ENCODE data around the gene TAF13.
"Not testable (repeated sequence)": the region's sequence is repeated elsewhere in the genome, so short reads cannot be mapped to it uniquely, and the experiment has no call there.

TAF13 gene

DNA sequence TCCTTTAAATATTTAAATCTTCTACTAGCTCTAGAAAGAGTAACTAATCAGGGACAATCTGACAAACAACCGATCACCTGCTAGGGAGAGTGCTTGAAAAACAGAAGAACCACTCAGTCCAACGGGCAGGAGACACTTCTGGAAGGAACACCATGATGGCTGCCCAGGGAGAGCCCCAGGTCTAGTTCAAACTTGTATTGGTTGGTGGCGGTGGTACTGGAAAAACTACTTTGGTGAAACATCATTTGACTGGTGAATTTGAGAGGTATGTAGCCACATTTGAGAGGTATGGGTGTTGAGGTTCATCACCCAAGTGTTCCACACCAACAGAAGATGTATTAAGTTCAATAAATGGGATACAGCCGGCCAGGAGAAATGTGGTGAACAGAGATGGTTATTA, 29.1 kb downstream of the TAF13 start:
- no peak for DNase-seq (ENCODE audit: low spot score)

DNA sequence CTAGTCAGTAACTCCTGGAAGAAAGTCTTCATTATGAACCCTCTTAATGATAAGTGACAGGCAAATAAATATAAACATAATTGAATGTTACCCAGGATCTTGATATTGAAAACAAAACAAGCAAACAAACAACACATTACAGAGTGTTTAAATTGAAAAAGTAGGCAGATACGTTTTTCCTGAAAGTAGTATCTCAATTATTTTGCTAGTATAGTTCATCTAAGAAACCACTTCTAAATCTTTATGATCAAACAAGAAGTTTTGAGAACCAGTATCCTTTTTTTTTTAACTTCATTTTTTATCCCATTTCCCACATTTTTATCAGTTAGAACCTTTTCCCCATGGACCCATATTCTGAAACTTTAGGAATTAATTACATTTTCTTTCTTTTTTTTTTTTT, 30.2 kb downstream of the TAF13 start:
- no peak for DNase-seq (ENCODE audit: low spot score)

DNA sequence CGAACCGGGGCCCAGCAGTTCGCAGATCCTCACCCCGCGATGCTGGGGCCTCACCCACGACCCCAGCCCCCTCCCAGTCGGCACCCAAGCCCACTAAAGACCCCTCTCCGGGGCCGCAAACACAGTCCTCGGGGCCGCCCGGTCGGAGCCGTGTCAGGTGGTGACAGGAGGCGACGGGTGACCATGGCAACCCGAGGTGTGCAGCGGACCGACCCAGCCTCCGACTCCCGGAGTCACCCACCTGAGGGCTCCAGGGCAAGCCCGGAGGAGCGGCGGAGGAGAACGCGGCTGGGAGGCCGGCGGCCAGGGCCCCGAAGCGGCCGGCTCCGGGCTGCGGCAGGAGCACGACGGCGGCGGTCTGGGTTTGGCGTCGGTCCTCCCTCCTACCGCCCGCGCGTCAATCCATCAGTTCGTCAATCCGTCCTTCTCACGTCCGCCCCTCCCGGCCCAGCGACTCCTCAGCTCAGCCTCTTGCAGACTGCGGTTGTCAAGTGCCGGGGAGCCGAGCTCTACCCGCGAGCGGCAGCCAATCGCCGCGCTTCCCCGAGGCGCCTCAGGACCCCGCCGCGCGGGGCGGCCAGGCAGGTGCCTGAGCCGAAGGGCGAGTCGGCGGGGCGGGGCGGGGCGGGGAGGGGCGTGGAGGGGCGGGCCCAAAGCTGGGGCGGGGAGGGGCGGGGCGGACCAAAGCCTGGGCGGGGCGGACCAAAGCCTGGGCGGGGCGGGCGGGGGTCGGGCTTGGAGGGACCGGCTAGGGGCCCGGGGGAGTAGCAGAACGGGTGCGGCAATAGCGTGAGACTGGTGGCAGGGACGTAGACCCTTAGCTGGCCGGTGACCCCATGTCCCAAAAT, 34.0 kb downstream of the TAF13 start, which contains the start of gene WDR47:
Gene WDR47 (minus strand): TSS at position 482 of the 848 bp plus-strand sequence. CDS start 18,590 bp downstream, outside the sequence.
- DNase-seq (ENCODE audit: low spot score) = peak; percentile 97

DNA sequence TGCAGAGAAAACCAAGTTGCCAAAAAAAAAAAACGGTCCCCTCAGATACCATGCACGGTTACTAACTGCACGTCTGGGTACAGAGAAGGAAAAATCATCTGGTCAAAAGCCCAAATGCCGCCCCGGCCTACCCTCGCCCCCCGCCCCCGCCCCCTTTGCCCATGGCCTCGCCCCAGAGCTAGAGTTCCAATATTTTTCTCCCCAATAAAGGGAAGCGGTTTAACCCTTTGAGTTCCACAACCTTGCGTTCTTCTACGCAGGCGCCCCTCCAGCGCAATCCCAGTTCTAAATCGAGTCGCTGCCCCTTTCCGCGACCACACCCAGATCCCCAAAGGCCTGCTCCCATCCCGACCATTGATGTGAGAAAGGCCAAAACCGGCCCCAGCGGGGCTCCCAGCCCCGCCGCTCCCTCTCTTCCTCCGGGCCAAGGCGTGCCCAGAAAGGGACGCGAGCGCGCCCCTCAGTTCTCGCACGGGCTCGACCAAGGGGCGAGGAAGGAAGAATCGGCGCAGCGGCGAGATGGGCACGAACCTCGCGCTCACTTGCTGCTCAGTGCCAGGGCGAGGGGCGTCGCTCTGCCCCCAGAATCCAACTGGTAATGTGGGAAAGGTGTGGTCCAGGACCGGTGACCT, 34.7 kb downstream of the TAF13 start:
- peak; percentile 10 for DNase-seq (ENCODE audit: low spot score)

DNA sequence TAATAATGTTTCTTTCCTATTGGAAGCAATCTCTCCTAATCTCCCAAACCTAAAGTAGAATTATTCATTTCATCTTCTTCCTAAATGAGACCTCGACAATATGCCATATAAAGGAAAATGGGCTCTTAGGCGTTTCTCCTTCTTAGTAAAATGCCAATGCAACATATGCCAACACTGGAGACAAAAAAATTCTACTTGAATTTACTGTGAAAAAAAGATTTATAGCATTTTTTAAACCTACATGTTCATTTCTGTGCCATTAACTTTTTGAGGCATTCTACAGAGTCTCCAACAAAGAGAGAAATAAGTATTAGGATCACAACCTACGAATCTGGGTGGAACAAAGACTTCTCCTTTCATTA, 35.2 kb downstream of the TAF13 start:
- no peak for DNase-seq (ENCODE audit: low spot score)

DNA sequence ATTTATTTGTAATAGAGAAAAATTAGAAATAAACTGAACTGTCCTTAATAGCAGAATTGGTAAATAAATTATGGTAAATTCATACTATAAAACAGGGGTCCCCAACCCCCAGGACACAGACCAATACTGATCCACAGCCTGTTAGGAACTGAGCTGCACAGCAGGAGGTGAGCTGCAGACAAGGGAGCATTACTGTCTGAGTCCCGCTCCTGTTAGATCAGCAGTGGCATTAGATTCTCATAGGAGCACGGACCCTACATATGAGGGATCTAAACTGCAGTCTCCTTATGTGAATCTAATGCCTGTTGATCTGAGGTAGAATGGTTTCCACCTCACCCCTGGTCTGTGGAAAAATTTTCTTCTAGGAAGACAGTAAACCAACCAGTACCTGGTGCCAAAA, 41.4 kb downstream of the TAF13 start:
- no peak for DNase-seq (ENCODE audit: low spot score)

DNA sequence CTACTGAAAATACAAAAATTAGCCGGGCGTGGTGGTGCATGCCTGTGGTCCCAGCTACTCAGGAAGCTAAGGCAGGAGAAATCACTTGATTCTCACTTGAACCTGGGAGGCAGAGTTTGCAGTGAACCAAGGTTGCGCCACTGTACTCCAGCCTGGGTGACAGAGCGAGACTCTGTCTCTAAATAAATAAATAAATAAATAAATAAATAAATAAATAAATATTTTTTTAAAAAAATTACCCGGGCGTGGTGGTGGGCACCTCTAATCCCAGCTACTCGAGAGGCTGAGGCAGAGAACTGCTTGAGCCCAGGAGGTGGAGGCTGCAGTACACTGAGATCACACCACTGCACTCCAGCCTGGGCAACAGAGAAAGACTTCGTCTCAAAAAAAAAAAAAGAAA, 46.3 kb downstream of the TAF13 start:
- DNase-seq (ENCODE audit: low spot score) = not testable (repeated sequence)

DNA sequence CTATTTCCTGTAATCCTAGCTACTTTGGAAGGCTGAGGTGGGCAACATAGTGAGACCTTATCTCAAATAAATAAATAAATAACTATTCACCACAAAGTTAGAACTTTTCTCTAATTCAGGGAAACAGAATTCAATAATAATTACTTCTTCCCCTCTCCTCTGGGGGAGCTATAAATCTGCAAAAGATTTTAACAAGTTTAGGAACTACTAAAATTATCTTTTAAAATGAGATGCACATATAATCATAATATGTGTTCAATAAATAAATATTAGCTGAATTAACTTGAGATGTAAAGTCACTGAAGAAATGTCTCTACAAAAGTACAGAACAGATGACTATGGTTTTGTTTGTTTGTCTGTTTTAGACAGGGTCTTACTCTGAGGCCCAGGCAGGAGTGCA, 48.0 kb downstream of the TAF13 start:
- DNase-seq (ENCODE audit: low spot score) = no peak

DNA sequence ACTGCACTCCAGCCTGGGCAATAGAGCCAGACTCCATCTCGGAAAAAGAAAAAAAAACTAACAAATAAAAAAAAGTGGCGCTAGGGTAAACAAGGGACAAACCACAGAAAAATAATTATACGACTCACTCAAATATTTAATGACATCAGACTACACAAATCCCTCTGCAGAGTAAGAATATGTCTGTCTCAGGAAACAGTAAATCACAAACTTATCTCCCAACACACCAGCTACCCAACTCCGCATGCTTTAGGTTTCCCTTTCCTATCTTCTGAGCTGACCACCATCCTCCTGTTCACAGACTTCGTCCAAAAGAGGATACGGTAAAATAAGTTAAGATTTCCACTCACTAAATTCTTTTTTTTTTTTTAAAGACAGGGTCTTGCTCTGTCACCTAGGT, 50.1 kb downstream of the TAF13 start:
- DNase-seq (ENCODE audit: low spot score) = no peak

DNA sequence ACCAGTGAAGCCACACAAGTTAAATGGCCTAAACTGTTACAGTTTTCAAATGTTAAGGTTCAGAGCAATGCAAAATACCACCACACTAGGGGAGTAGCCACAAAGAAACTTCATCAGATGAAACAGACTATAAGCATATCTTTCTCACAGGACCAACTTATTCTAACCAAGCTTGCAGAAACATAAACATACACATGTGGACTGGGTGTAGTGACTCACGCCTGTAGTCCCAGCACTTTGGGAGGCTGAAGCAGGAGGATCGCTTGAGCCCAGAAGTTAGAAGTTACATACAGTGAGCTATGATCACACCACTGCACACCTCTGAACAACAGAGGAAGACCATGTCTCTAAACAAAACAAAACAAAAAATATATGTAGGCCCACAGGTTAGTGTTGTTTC, 51.2 kb downstream of the TAF13 start:
- DNase-seq (ENCODE audit: low spot score) = no peak

DNA sequence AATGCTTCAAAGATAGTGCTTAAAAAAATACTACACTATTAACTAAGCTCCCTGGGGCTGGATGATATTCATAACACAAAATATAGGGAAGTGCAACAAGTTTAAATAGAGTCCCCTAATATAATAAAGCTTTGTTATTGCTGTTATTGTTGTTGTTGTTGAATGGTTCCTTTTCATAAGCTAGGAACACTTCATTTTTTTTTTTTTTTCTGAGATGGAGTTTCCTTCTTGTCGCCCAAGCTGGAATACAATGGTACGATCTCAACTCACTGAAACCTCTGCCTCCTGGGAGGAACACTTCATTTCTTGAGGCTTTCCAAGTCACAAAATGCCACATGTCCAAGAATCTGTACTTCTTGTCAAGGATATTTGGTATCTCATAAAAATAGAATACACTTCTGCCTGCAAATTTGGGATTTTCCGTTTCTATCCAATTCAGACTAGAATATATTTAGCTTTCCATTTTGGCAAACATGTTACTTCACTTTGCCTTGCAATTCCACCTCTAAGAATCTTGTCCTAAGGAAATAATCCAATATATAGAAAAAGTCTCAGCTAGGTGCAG, 55.0 kb downstream of the TAF13 start:
- DNase-seq (ENCODE audit: low spot score) = peak; percentile 3

DNA sequence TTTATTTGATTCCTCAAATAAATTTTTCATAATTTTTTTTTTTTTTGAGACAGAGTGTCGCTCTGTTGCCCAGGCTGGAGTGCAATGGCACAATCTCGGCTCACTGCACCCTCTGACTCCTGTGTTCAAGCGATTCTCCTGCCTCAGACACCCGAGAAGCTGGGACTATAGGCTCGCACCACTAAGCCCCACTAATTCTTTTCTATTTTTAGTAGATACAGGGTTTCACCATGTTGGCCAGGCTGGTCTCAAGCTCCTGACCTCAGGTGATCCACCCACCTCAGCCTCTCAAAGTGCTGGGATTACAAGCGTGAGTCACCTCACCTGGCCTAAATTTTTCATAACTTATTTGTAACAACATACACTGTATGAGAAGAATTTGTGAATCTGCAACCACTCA, 58.1 kb downstream of the TAF13 start:
- DNase-seq (ENCODE audit: low spot score) = not testable (repeated sequence)

DNA sequence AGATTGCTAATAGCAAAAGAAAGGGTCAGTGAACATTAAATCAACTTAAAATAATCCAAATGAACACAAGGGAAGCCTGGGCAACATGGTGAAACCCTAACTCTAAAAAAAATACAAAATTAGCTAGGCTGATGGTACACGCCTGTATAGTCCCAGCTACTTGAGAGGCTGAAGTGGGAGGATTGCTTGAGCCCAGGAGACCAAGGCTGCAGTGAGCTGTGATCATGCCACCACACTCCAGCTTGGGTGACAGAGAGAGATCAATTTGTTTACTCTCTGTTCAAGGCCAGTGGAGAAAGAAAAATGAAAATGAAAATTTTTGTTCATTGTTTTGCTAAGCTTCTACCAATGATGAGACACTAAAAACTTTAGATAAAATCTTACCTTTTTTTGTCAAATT, 58.7 kb downstream of the TAF13 start:
- DNase-seq (ENCODE audit: low spot score) = no peak
